GM12878 (cell line): ENCODE results near the gene MYCBP.

Experiments used
- ASH2L ChIP-seq: fragments of 300-600, 200-600 bp; sonication (generic); IDR thresholded peaks from 2 replicates; pipeline ENCODE4 v1.6.1; 2017; ENCODE audit warnings: low read depth, mild to moderate bottlenecking, borderline replicate concordance
- CTCF ChIP-seq, 3 experiments: IDR thresholded peaks in 2 of 3; conservative IDR thresholded peaks in 1 of 3; 2 replicates each; pipeline ENCODE4 v1.5.1; 2011; ENCODE audit warnings: low read depth in 3 of 3, low read length in 3 of 3, mild to moderate bottlenecking in 3 of 3, control low read depth in 2 of 3, moderate library complexity in 2 of 3, inconsistent platforms in 1 of 3, mixed read lengths in 1 of 3; ENCODE audit not compliant: control insufficient read depth in 2 of 3, insufficient read depth in 1 of 3; ENCODE audit errors: extremely low read depth in 1 of 3
- EP300 ChIP-seq, 2 experiments: fragments of 150-350 bp in 1 of 2; IDR thresholded peaks; 2 replicates each; pipeline ENCODE4 v1.6.1; 2011 to 2012; ENCODE audit warnings: low read depth in 2 of 2, low read length in 2 of 2, borderline replicate concordance in 1 of 2, improper control_type of control experiment in 1 of 2, inconsistent platforms in 1 of 2; ENCODE audit not compliant: control insufficient read depth in 1 of 2
- MXI1 ChIP-seq: fragments of 150-350 bp; IDR thresholded peaks from 2 replicates; pipeline ENCODE4 v1.6.1; 2011; ENCODE audit warnings: low read depth, mild to moderate bottlenecking, inconsistent platforms, low read length, improper control_type of control experiment
- POLR2AphosphoS5 ChIP-seq: IDR thresholded peaks from 2 replicates; pipeline ENCODE4 v1.6.1; 2011; ENCODE audit warnings: mild to moderate bottlenecking, low read length, inconsistent platforms
- RAD21 ChIP-seq: IDR thresholded peaks from 2 replicates; pipeline ENCODE4 v1.6.1; 2011; ENCODE audit warnings: mild to moderate bottlenecking, low read depth, low read length, moderate library complexity; ENCODE audit not compliant: insufficient read depth
- REST ChIP-seq: IDR thresholded peaks from 2 replicates; pipeline ENCODE4 v1.6.1; 2012; ENCODE audit warnings: mild to moderate bottlenecking, low read depth, low read length
- TAF1 ChIP-seq: IDR thresholded peaks from 2 replicates; pipeline ENCODE4 v1.6.1; 2011; ENCODE audit warnings: mild to moderate bottlenecking, low read depth, low read length, borderline replicate concordance
- ZNF207 ChIP-seq: fragments of 450-650 bp; IDR thresholded peaks from 2 replicates; pipeline ENCODE4 v1.6.1; 2014; ENCODE audit warnings: antibody characterized with exemption, mild to moderate bottlenecking, borderline replicate concordance

GRCh38 chr1:38826886-38827285, 46.3 kb downstream of the MYCBP start:
- TF ChIP-seq CTCF (IDR thresholded peaks at IDR 0.05 in 2 of 3, conservative IDR thresholded peaks at IDR 0.05 in 1 of 3; ENCODE audit: control insufficient read depth in 2 of 3, extremely low read depth in 1 of 3, insufficient read depth in 1 of 3, low read depth in 3 of 3, low read length in 3 of 3), result no peak
- no peak for TF ChIP-seq MXI1
- no peak for TF ChIP-seq RAD21
- no peak for TF ChIP-seq EP300 (IDR thresholded peaks at IDR 0.05; ENCODE audit: borderline replicate concordance in 1 of 2, control insufficient read depth in 1 of 2, low read depth in 2 of 2, low read length in 2 of 2)
- no peak for TF ChIP-seq POLR2AphosphoS5
- TF ChIP-seq TAF1, result no peak
- TF ChIP-seq ZNF207, result no peak
- TF ChIP-seq REST, result no peak
- no peak for TF ChIP-seq ASH2L
